Sigmoid colon (tissue), 4 donors: Measurements from ENCODE around the gene NDUFB10.
"Not testable (repeated sequence)": the region's sequence is repeated elsewhere in the genome, so short reads cannot be mapped to it uniquely, and the experiment has no call there.

Source experiments
- EP300 ChIP-seq, 4 donors: sonication (generic); formaldehyde crosslinking; IDR thresholded peaks; one replicate each; pipeline ENCODE4 v1.6.1; 2017; ENCODE audit warnings: antibody characterized with exemption in 4 of 4
- POLR2A ChIP-seq, 2 donors: fragments of 450-650 bp; IDR thresholded peaks; one replicate each; pipeline ENCODE4 v1.6.1; 2016; ENCODE audit warnings: antibody characterized with exemption in 2 of 2, mild to moderate bottlenecking in 2 of 2, moderate library complexity in 2 of 2
- POLR2AphosphoS5 ChIP-seq, 4 donors: sonication (generic); formaldehyde crosslinking; IDR thresholded peaks; one replicate each; pipeline ENCODE4 v1.6.1; 2017; ENCODE audit warnings: antibody characterized with exemption in 4 of 4
- TF ChIP-seq, protein P1 (sequence below), 4 experiments: fragments of 450-650 bp in 3 of 4; fragments of 200-600 bp in 1 of 4; IDR thresholded peaks; one replicate each; pipeline ENCODE4 v1.5.1; 2016 to 2019; ENCODE audit warnings: antibody characterized with exemption in 4 of 4, mild to moderate bottlenecking in 3 of 4, moderate library complexity in 2 of 4

DNA sequence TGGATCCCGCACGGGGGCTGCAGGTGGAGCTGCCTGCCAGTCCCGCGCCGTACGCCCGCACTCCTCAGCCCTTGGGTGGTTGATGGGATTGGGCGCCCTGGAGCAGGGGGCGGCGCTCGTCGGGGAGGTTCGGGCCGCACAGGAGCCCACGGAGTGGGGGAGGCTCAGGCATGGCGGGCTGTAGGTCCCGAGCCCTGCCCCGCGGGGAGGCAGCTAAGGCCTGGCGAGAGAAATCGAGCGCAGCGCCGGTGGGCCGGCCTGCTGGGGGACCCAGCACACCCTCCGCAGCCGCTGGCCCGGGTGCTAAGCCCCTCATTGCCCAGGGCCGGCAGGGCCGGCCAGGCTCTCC, 1.2 kb upstream of the NDUFB10 start:
- TF ChIP-seq, protein P1, sequence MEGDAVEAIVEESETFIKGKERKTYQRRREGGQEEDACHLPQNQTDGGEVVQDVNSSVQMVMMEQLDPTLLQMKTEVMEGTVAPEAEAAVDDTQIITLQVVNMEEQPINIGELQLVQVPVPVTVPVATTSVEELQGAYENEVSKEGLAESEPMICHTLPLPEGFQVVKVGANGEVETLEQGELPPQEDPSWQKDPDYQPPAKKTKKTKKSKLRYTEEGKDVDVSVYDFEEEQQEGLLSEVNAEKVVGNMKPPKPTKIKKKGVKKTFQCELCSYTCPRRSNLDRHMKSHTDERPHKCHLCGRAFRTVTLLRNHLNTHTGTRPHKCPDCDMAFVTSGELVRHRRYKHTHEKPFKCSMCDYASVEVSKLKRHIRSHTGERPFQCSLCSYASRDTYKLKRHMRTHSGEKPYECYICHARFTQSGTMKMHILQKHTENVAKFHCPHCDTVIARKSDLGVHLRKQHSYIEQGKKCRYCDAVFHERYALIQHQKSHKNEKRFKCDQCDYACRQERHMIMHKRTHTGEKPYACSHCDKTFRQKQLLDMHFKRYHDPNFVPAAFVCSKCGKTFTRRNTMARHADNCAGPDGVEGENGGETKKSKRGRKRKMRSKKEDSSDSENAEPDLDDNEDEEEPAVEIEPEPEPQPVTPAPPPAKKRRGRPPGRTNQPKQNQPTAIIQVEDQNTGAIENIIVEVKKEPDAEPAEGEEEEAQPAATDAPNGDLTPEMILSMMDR (IDR thresholded peaks at IDR 0.05) = not testable (repeated sequence)
- not testable (repeated sequence) for TF ChIP-seq POLR2A, EP300, POLR2AphosphoS5 (IDR thresholded peaks at IDR 0.05)
